ENCODE data around the gene TESMIN.

The TESMIN gene

DNA sequence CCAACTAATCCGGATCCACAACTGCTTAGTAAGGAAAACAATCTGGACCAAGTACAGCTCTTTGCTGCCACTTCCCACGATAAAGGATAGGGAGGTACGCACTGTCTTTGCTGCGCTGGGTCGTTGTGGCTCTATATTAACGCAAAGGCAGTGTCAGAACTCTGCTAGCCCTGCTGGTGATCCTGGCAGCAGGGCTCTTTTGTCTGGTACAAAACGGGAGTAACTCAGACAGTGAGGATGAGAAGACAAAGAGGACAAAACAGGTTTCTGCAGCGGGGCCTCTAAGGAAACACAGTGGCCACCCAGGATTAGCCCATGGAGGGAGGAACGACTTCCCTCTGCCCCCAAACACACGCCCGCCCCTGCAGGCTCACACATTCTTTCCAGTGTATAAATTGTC is 40.9 kb downstream of the TESMIN start:
- no peak for DNase-seq (ENCODE audit: low read depth)

DNA sequence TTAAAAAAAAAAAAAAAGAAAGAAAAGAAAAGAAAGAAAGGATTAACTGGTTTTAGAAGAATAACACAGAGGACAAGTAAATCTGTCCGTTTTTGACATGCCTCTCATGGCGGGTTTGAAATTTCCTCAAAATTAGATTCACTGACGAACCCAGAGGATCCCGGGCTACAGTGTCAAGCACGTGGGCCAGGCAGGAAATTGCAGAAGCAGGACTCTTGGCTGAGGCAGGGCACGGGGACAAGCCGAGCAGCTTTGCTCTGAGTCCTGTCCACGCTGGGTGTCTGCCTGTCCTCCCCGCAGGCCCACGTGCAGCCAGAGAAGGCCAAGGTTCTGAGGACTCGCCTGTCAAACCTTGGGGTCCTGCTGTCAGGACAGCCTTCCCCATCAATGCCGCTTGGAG is 42.3 kb downstream of the TESMIN start:
- no peak for DNase-seq (ENCODE audit: low read depth)

DNA sequence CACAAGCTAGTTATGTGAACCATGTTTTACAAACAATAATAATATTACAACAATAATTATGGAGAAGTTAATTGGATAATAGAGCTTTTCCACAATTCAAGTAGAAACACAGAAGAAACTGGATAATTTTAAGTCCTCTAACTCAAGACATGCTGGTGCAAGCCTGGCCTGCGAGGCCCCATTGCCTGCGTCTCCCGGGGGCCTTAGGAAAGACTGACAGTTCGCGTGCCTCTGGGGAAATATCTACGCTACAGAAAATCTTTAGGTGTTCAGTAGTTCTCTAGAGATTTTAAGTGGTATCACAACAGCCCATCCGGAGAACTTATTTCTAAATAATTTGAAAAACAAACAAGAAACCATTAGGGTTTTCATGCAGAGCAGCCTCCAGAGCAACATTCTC is 43.8 kb downstream of the TESMIN start:
- DNase-seq (ENCODE audit: low read depth), result no peak

DNA sequence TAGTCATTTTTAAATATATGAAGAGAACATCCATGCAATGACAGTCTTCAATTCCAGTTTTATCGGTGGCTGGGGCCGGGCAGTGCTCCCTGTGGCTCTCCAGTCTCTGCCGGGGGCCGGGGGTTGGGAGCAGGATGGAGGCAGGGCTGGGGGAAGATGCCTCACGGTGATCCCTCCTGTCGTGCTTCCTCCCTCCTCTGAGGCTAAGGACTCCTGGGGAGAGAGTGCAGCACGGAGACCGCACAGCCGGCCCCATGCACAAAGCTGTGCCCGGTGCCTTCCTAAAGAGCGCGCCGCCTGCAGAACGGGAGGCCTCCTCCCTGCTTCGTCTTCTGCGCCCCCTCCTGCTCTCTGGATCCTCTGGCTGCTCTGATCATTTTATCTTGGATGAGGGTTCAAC is 46.4 kb downstream of the TESMIN start:
- DNase-seq (ENCODE audit: low read depth), result no peak

DNA sequence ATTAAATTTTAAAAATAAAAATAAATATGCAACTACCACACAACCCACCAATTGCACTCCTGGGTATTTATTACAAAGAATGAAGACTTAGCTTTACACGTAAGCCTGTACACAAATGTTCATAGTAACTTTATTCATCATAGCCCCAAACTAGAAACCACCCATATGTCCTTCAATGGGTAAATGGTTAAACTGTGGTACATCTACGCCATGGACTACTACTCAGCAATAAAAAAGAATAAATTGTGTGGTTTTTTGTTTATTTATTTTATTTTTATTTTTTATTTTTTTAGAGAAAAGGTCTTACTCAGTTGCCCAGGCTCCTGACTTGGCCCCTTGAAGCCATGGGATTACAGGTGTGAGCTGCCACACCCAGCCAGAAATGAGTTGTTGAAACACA is 52.3 kb downstream of the TESMIN start:
- no peak for DNase-seq (ENCODE audit: low read depth)

DNA sequence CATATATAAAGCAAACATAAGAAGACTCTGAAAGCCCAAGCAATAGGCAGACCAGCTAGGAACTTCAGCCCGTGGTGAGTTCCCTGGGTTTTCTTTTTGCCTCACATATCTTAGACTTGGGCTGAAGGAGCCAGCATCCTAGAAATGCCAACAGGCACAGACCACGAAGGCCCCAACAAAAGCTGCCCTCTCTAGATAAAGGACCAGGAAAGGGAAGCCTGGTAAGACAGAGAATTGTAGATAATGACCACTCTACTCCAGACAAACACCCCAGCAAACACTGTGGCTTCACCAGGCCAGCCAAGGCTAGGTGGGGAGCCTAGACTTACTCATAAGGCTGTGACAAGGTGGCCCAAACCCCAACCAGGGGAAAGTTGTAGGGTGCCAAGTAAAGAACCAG is 55.8 kb downstream of the TESMIN start:
- no peak for DNase-seq (ENCODE audit: low read depth)

DNA sequence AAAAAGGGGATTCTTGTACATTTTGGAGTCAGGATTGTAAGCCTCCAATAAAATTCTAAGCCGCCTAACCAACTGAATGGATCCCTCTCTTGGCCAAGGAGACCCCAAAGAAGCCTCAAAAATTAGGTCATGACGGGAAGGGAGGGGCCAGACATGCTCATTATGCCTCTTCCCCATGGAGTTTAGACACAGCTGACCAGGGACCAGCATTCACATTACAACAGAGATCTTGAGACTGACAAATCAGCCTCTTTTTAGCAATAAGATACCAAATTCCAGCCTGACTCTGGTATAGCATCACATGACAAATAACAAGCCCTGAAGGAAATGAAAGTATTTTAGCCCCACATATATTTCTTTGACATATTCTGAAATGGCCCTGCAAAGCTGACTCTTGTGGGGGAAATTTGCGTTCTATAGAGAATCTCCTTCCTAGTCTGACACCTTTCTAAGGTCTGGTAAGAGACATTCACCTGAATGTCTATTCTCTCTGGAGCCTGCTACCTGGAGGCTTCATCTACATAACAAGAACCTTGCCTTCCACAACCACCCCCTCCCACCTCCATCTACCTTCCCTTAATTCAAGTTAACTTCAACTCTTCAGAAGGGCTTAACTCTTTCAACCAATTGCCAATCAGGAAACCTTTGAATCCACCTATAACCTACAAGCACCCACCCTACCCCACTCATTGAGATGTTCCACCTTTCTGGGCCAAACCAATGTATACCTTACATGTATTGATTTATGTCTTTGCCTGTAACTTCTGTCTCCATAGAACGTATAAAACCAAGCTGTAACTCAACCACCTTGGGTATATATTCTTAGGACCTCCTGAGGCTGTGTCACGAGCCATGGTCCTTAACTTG is 56.7 kb downstream of the TESMIN start:
- no peak for DNase-seq (ENCODE audit: low read depth)

DNA sequence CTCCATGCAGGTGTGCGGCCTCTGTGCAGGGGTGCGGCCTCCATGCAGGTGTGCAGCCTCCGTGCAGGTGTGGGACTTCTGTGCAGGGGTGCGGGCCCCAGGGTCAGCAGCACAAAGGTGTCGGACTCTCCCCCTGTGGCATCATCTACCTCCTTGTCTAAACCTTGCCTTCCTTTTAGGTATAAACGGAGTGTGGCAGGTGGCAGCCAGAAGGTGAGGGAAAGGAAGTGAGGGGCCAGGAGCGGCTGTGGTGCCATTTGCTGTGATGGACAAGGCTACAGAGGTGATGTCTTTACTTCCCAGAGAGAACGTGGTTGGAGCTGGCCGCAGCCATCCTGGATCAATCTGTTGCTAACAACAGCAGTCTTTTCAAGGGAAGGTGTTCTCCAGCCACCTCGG is 57.8 kb downstream of the TESMIN start:
- DNase-seq (ENCODE audit: low read depth), result no peak

DNA sequence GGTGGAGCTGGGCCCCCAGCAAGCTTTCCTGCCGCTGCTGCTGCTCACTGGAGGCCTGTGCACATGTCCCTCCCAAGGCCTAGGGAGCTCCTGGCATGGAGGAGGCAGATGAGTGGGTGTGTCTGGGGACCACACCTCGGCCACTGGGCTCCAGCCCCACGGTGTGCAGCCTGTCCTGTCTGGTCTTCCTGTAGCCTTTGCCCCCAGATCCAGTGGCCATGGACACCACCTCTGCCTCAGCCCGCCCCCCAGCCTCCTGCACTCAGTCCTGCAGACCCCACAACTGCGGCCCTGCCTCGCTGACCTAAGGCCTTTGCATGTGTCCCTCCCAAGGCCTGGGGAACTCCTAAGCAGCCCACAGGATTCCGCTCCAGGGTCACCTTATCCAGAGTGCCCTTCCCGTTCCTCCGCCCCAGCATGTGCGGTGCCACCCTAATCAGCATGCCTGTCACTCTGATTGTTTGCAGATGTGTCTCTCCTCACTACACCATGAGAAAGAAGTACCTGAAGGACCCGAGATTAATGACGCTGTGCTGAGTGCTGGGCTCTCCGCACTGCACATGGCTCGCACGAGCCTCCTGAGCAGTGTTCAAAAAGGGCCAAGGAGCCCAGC is 58.3 kb downstream of the TESMIN start:
- no peak for DNase-seq (ENCODE audit: low read depth)

DNA sequence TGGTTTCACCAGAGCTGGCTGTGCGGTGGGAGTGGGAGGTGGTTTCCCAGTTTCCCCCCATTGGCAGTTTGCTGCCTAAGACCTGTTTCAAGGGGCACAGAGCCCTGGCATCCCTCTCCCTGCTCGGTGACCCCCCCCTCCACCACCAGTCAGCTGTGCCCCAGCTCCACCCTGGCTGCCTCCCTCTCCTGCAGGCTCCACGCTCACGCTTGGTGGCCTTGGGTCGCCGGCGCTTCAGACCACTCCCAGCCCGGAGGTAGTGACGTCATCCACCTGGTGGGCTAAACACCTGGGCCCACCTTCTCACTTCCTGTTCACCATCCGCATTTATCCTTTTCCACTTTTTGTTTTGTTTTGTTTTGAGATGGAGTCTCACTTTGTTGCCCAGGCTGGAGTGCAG is 59.2 kb downstream of the TESMIN start:
- no peak for DNase-seq (ENCODE audit: low read depth)

DNA sequence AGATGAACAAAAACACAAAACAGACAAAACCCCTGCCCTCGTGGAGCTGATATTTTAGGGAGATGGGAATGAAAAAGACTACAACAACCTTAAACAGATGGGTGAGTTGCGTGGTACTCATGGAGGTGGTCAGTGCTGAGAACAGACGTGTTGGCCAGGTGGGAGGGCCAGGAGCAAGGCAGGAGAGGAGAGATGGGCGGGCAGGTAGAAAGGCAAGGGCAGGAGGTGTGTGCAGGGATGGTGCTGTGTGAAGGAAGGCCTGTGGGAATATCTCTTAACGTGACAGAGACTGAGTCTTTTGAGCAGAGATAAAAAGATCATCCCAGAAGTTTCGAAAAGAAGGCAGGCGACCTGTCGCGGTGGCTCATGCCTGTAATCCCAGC is 59.9 kb downstream of the TESMIN start:
- DNase-seq (ENCODE audit: low read depth), result no peak

DNA sequence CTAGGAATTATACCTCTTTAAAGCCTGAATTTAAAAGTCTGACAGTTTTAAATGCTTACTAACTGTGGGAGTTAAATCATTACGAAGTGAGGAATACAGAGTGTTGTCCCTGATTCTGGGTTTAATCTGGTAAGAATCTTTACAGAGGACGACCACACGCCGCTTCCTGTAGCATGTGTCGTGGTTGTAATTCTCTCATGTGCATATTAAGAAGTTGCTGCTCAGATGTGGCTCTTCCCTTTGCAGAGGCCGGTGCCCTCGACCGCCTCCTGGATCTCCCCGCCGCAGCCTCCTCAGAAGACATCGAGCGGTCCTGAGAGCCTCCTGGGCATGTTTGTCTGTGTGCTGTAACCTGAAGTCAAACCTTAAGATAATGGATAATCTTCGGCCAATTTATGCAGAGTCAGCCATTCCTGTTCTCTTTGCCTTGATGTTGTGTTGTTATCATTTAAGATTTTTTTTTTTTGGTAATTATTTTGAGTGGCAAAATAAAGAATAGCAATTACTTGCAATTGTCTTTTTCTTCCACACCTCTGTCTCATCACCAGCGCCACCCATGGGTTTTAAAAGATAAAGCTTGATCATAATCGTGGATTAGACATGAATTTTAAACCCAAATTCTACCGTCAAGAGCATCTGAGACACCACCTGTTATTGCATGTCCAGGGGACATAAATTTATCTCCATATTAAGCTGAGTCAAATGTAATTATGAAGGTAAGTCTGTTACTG is 60.5 kb downstream of the TESMIN start:
- no peak for DNase-seq (ENCODE audit: low read depth)

DNA sequence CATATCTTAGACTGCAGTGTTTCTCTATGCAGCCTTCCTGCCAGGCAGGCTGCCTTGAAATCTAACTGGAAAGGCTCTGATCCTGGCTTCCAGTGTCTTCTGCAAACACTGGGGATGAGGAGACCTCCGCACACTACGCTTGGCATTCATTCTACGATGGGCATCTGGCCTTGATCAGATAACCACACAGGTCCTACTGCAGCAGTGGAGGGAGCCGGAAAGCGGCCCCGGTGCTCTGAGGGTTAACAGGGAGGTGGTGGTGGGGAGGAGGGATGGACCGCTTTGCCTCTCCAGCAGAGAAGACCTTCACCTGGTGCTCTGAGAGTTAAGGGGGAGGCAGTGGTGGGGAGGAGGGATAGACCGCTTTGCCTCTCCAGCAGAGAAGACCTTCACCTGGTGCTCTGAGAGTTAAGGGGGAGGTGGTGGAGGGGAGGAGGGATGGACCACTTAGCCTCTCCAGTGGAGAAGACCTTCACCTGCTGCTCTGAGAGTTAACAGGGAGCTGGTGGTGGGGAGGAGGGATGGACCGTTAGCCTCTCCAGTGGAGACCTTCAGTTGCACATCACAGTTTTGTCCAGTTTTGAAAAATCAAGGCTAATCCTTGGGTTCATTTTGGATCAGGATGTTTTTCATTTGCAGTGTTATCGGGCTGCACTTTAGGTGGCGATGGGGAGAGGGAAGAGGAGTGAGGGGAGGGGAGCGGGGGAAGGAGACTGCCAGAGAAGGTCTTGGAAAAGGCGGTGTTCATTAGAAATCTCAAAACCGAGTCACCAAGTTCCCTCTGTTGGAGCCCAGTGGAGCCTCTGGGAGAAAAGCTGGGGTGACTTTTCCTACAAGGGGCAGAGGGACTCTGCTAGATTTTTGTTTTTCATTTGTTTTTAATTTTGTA is 61.3 kb downstream of the TESMIN start:
- no peak for DNase-seq (ENCODE audit: low read depth)

DNA sequence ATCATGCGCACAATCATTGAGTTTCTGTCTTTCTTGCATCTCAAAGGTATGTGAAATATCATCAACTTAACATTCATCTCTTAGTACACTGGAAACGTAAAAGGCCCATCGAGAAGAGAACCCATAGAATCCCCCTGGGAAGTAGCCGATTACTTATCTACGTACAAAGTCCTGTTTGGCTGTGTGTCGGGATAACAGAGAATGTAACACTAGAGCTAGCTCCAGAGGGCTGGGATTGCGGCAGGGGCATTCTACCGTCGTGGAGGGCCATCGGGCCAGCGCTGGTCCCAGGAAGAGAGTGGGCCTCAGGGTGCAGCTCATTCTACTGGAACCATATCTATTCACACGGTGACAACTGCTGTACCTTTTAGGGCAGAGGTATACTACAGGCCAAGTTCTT is 62.4 kb downstream of the TESMIN start:
- no peak for DNase-seq (ENCODE audit: low read depth)

DNA sequence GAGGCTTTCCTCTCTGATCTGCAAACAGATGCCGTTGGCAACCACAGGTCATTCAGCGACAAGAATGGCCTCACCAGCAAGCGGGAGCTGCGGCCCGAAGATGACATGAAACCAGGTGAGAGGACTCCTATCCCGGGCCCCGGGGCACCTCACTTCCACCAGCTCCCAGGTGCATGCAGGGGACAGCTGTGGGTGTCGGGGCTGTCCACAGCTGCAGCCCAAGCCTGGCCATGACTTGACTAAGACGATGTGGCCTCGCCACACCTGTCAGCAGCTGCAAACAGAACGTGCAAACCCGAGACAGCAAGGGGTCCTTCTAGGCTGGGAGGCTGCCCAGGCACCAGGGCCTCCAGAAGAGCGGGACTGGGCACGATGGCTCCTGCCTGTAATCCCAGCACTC is 63.3 kb downstream of the TESMIN start:
- DNase-seq (ENCODE audit: low read depth), result no peak

DNA sequence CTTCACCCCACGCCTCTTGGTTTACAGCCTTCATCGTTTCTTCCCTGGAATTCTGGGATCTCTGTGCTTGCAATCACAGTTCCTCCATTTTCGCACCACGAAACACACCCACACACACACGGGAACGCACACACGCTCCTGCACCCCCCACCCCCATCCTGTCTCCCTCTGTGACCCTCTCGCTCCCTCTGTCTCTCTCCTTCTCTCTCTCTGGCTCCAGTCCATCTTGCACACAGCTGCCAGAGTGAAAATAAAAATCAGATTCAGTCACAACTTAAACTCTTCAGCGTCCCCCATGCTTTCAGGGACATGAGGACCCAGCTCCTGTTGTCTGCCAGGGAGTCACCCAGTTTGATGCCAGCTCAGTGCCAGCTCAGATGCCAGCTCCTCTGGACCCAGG is 64.0 kb downstream of the TESMIN start:
- no peak for DNase-seq (ENCODE audit: low read depth)

DNA sequence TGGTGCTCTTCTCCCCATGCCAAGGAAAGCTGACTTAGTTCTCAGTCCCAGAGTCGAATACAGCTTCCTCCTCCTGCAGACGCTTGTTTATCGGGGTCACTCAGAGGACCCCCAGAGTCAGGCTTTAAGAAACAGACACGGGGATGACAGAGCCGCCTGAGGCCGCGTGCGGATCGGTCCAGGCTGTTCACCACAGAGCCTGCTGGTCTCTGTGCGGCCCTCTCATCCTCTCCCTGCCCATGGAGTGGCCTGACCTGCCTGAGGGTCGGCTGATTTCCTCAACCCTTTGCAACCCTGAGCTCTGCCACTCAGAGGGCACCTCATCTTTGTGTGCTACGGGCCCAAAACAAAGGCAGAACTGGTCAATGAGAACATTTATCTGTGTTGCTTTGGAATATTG is 64.8 kb downstream of the TESMIN start:
- no peak for DNase-seq (ENCODE audit: low read depth)

DNA sequence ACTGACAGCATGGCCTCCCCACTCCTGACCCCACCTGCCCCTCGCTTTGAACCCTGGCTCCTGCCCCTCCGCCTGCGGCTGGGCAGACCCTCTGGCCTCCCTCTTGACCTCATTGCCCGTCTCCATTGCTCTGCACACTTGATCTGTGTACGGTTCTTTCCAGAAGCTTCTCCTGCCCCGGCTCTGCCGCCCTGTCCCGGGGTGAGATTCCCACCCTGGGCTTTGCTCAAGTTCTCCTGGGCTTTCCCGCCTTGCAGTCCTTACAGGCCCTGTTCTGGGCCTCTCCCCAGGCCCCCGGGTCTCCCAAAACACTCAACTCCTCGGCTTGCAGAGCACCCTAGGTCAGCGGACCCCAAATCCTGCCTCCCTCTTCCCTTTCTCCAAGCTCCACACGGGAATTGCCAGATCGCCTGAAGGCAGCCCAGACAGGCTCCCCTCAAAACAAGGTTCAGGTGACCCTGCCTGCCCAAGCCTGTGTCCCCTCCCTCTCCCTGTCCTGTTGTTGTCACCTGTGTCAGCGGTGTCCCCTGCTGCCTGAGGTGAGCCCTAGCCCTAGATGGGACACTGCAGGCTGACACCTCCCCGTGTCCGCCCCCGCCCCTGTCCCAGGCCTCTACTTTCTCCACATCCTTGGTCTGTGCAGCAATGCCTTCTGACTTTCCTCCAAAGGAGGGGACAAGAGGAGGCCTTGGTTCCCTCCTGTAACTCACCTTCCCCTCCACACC is 65.5 kb downstream of the TESMIN start:
- DNase-seq (ENCODE audit: low read depth), result no peak

DNA sequence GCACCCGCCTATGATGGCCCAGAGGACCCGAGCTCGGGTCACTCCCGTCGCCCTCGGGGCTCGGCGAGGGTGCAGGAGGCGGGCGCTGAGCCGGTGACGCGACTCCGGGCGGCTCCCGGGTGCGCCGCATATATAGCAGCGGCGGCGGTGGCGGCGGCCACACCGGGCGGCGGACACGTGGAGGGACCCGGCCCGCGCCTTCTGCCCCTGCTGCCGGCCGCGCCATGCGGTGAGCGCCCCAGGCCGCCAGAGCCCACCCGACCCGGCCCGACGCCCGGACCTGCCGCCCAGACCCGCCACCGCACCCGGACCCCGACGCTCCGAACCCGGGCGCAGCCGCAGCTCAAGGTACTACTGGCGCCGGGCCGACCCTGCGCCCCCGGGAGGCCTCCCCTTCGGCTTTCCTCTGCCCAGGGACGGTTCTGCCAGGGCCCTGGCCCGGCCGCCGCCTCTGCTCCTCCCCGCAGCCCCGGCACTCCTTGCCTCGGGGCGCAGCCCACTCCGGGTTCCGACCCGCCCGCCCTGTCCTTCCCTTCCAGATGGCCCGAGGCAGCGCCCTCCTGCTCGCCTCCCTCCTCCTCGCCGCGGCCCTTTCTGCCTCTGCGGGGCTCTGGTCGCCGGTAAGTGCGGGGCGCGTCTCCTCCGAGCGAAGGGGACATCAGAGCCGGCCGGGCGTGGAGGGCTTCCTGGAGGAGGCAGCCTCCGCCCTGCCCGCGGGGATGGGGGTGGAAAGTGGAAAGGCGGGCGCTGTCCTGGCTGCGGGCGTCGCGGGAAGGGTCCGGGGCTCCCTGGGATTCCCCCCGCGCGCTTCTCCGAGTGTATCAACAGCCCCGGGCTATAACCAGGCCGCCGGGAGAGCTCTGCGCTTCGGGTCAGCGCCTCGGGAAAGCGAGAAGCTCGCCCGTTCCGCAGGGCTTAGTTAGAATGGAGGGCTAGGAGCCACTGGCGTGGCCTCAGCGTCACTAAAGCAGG is 66.6 kb downstream of the TESMIN start, which contains the start of gene GAL:
Gene GAL (plus strand): TSS at position 160 of the 972 bp plus-strand sequence. CDS start 380 bp downstream, at position 540.
- DNase-seq (ENCODE audit: low read depth), result no peak
